GM21737 (cell line): ENCODE data around the gene AMBP.

Experiments
- ATAC-seq: cut with Tn5 transposase; IDR thresholded peaks from one replicate; pipeline ENCODE4 v1.9.1; 2021; ENCODE audit warnings: mild to moderate bottlenecking, moderate library complexity; ENCODE audit not compliant: unreplicated experiment

The AMBP gene

GRCh38 chr9:114076237-114077161 lies 1.6 kb downstream of the AMBP start:
- no peak for ATAC-seq

GRCh38 chr9:114075602-114076001 lies 2.5 kb downstream of the AMBP start:
- ATAC-seq = no peak

GRCh38 chr9:114072184-114073140 lies 5.6 kb downstream of the AMBP start:
- ATAC-seq = no peak

GRCh38 chr9:114071197-114071795 lies 6.8 kb downstream of the AMBP start:
- no peak for ATAC-seq

- ATAC-seq = no peak
Measured at GRCh38 chr9:114070188-114071103, 7.7 kb downstream of the AMBP start.

GRCh38 chr9:114069476-114070187 lies 8.5 kb downstream of the AMBP start:
- ATAC-seq = no peak

- no peak for ATAC-seq
Measured at GRCh38 chr9:114065304-114065703, 12.8 kb downstream of the AMBP start.

- ATAC-seq = no peak
Measured at GRCh38 chr9:114061830-114062474, 16.1 kb downstream of the AMBP start.

GRCh38 chr9:114061292-114061691 lies 16.8 kb downstream of the AMBP start:
- no peak for ATAC-seq

GRCh38 chr9:114060711-114061110 lies 17.4 kb downstream of the AMBP start:
- no peak for ATAC-seq

- no peak for ATAC-seq
Measured at GRCh38 chr9:114060070-114060469, 18.0 kb downstream of the AMBP start.

- no peak for ATAC-seq
Measured at GRCh38 chr9:114059047-114059803, 18.9 kb downstream of the AMBP start.

- no peak for ATAC-seq
Measured at GRCh38 chr9:114058688-114059046, 19.4 kb downstream of the AMBP start.

GRCh38 chr9:114057161-114057885 lies 20.8 kb downstream of the AMBP start:
- ATAC-seq = no peak

- no peak for ATAC-seq
Measured at GRCh38 chr9:114056527-114056926, 21.6 kb downstream of the AMBP start.

GRCh38 chr9:114055894-114056293 lies 22.2 kb downstream of the AMBP start:
- ATAC-seq = no peak

- no peak for ATAC-seq
Measured at GRCh38 chr9:114055061-114055460, 23.0 kb downstream of the AMBP start.
